ENCODE results near the gene OR2T5.
"Not testable (repeated sequence)": the region's sequence is repeated elsewhere in the genome, so short reads cannot be mapped to it uniquely, and the experiment has no call there.

- not testable (repeated sequence) for TF ChIP-seq CTCF (IDR thresholded peaks at IDR 0.05; ENCODE audit: insufficient read depth, low read length); POLR2AphosphoS5 (IDR thresholded peaks at IDR 0.05; ENCODE audit: low read depth)
Measured at GRCh38 chr1:248455045-248455444, 33.3 kb upstream of the OR2T5 start.

All from HL-60 (cell line).